ENCODE data around the gene MYORG. TPM values are rescaled to one million over a fixed set of nuclear protein-coding genes. Genes with fewer than 3 reads are reported as not detected.

MYORG gene
- total RNA-seq, 1 donor from 2014 or later = 3.5 TPM

GRCh38 chr9:34334337-34334824, 42.3 kb downstream of the MYORG start:
- no peak for DNase-seq (ENCODE audit: low read depth, low spot score)

DNA sequence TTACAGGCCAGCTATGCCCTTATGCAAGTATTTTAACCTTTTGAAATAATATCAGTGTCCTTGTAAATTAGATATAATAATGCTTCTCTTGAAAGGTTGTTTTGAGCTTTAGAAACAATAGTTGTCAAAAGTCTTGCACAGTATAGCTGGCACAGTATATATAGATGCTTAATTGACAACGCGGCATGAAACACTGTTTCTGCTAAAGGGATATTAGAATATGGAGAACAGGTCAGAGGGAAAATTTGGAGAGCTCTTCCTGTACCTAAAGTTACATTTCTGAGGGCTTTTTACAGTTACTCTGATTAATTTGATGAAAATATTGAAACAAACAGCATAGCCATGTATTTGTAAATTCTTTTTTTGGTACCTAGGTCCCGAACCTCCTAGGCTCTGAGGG, 42.9 kb downstream of the MYORG start:
- DNase-seq (ENCODE audit: low read depth, low spot score) = no peak

GRCh38 chr9:34332076-34332964, 44.4 kb downstream of the MYORG start:
- DNase-seq (ENCODE audit: low read depth, low spot score) = peak; percentile 15

DNA sequence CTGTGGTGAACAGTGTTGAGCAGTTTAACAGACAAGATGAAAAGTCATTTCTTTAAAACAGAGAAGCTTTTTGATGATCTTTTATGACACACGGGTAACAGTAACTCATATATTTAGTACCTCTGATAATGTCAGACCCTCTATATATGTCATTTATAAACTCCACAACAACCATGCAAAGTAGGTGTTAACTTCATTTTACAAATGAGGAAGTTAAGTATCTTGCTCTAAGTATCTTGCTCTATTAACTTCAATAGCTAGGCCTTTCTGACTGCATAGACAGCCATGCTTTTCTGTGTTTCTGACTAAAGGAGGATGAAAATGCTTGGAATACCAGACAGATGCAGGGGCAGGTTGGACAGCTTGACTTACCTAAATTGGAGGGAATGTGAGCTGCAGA, 45.5 kb downstream of the MYORG start:
- no peak for DNase-seq (ENCODE audit: low read depth, low spot score)

DNA sequence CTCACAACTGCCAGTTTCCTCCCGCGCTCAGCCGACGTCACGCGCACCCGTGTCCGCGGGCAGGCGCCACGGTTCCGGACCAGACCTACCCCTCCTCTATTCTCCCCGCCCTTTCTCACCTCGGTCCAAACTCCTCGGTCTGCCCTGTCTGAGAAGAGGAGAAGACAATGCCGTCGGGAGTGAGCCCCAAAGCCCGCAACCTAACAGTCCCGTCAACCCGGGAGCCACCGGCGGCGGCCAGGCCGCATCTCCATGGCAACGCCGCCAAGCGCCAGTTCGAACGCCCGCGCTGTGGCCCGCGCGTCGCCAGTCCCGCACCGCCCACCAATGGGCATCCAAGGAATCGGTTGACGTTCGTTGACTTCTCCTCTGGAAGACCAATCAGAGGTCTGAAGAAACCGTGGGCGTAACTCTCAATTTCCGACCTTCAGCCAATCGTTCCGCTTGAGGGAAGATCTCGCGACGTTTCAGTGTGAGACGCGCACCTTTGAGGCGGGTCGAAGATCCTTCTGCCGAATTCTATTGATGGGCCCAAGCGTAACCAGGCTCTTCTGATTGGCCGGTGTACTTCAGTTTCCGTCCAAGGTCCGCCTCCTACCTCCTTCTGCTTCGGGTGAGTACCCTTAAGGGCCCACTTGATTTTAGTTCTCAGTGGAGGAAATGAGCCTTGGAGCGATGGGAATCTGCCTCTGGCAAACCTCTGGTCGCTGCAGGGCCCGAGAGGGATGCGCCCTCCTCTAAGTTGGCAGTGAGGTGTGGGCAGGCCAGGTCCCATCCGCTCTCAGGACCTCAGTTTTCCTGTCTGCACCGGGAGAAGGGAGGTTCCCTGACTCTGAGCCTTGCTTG, 47.5 kb downstream of the MYORG start, which contains the start of the genes KIF24 and NUDT2:
Gene KIF24, minus strand, starts transcription at position 282 of the 846 bp plus-strand sequence. CDS start 17,922 bp downstream, outside the sequence.
Gene NUDT2, plus strand, starts transcription at position 583 of the 846 bp plus-strand sequence. CDS start 9,471 bp downstream, outside the sequence.
- DNase-seq (ENCODE audit: low read depth, low spot score) = peak; percentile 100

- no peak for DNase-seq (ENCODE audit: low read depth, low spot score)
Observed at GRCh38 chr9:34328500-34328986, 48.2 kb downstream of the MYORG start.

DNA sequence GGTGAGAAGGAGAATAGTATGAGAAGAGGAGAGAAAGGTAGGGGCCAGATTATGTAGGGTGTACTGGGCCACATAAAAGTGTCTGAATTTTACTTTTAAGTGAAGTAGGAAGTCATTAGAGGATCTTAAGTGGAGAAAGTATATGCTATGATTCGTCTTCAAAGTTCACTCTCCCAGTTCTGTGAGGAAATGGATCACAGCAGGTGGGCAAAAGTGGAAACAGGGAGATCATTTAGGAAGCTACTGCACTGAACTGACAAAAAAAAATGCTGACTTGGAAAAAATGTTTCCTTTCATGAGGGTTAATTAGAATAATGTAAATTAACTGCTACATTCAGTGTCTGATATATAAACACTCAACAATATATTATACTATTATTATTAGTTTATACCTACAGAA, 50.0 kb downstream of the MYORG start:
- DNase-seq (ENCODE audit: low read depth, low spot score) = no peak

GRCh38 chr9:34322899-34323591, 53.7 kb downstream of the MYORG start:
- no peak for DNase-seq (ENCODE audit: low read depth, low spot score)

GRCh38 chr9:34321451-34321850, 55.2 kb downstream of the MYORG start:
- no peak for DNase-seq (ENCODE audit: low read depth, low spot score)

DNA sequence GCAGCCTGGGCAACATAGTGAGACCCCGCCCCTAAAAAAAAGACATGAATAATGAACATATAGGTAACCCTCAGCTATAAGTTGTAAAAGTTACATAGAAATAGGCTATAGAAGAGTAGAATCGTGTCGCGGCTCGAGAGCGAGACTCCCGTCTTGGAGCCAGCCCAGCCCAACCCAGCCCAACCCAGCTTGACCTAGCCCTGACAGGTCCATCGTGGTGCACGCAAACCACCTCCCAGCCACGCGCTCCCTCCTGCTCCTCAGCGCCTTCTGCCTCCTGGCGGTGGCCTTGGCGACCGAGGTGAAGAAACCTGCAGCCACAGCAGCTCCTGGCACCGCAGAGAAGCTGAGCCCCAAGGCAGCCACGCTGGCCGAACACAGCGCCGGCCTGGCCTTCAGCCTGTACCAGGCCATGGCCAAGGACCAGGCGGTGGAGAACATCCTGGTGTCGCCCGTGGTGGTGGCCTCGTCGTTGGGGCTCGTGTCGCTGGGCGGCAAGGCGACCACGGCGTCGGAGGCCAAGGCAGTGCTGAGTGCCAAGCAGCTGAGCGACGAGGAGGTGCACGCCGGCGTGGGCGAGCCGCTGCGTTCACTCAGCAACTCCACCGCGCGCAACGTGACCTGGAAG, 58.4 kb downstream of the MYORG start:
- no peak for DNase-seq (ENCODE audit: low read depth, low spot score)

DNA sequence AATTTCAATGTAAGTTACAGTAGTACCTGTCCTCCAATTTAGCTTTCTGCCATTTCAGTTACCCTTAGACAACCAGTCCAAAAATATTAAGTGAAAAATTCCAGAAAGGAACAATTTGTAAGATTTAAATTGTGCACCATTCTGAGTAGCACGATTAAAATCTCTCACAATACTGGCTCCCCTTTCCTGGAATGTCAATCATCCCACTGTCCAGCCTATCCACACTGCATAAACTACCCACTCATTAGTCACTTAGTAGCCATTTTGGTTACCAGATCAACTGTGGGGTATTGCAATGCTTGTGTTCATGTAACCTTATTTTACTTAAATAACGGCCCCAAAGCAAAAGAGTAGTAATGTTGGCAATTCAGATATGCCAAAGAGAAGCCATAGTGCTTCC, 59.3 kb downstream of the MYORG start:
- DNase-seq (ENCODE audit: low read depth, low spot score) = no peak

Other genes starting within 250 kb of the MYORG start
- gene UBAP1, start 197.9 kb downstream of the MYORG start, total RNA-seq = 35.3 and 38.0 TPM in 2 replicates
- gene KIF24, start 47.6 kb downstream of the MYORG start, total RNA-seq = 2.5 and 4.4 TPM in 2 replicates
- 27.0 and 36.1 TPM in 2 replicates for gene NUDT2, start 47.3 kb downstream of the MYORG start, total RNA-seq
- gene FAM219A, start 81.7 kb upstream of the MYORG start, total RNA-seq = 11.1 and 11.6 TPM in 2 replicates
- not detected in 2 replicates for gene DNAI1, start 81.9 kb upstream of the MYORG start, total RNA-seq
- gene ENHO, start 146.1 kb upstream of the MYORG start, total RNA-seq = 0.07 TPM in 1 of 2 replicates, not detected in the other
- gene CNTFR, start 212.8 kb upstream of the MYORG start, total RNA-seq = not detected in 2 replicates
- gene RPP25L, start 235.2 kb upstream of the MYORG start, total RNA-seq = 20.1 and 22.4 TPM in 2 replicates
- 101 and 107 TPM in 2 replicates for gene DCTN3, start 243.6 kb upstream of the MYORG start, total RNA-seq

Measured in pulmonary artery endothelial cell (primary cell).